GM19468 (cell line): ENCODE measurements around the gene ATCAY.

Source experiments
- ATAC-seq: cut with Tn5 transposase; IDR thresholded peaks from one replicate; pipeline ENCODE4 v1.9.1; 2021; ENCODE audit warnings: mild to moderate bottlenecking, moderate library complexity, moderate number of reproducible peaks; ENCODE audit not compliant: unreplicated experiment; ENCODE audit errors: extremely low read depth

The ATCAY gene, protein sequence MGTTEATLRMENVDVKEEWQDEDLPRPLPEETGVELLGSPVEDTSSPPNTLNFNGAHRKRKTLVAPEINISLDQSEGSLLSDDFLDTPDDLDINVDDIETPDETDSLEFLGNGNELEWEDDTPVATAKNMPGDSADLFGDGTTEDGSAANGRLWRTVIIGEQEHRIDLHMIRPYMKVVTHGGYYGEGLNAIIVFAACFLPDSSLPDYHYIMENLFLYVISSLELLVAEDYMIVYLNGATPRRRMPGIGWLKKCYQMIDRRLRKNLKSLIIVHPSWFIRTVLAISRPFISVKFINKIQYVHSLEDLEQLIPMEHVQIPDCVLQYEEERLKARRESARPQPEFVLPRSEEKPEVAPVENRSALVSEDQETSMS

DNA sequence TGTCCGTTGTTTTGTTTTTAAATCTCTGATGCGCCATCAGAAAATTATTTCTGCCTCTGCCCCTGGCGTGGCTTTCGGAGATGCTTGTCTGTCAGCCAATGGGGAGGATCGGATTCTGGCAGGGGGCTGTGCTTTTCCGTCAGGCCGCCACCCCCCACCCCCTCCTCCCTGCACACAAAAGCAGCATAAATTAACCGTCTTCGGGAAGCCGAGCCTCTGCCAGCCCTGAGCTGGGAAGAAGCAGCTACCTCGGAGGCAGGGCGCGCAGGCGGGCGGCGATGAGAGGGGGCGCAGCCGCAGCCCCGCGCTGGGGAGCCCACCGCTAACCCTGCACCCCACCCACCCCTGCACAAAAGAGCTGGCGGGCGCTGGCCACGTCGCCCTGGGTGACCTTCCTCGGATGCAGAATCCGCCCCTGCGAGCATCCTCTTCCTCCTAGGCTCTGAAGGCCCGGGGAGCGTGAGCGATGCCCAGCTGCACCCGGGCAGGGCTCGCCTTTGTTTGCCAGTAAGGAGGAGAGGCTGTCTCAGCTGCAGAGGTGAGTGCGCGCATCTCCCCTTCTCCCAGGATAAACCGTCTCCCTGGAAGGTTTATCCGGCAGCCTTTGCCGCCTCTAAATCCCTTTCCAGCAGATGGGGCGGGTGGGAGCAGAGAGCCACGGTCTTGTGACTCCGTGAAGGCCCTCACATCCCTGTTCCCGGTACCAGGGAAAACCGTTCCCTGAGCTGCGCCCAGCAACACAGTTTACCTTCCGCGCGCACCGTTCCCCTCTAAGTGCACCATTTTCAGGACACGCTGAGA, at the start of gene ATCAY:
Gene ATCAY, plus strand, starts transcription at position 215 of the 801 bp plus-strand sequence. CDS start 5,083 bp downstream, outside the sequence.
- ATAC-seq, result no peak

DNA sequence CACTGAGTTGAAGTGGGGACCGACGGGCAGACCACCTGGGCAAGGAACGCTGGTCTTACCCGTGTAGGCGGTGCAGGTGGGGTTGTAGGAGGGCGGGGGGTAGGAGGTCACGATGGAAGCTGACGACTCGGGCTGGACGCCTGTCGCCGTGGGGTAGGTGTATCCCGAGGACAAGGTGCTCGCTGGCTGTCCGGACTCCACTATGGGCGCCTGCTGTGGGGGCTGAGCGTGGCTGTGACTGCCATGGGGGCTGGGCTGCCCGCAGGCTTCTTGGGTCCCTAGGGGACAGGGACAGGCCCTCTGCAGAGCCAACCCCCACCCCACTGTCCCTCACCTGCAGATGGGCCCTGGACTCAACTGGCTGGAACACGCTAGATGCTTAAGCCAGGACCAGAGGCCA, 48.9 kb upstream of the ATCAY start:
- ATAC-seq, result no peak

- no peak for ATAC-seq
Observed at GRCh38 chr19:3832001-3832400, 48.5 kb upstream of the ATCAY start.

DNA sequence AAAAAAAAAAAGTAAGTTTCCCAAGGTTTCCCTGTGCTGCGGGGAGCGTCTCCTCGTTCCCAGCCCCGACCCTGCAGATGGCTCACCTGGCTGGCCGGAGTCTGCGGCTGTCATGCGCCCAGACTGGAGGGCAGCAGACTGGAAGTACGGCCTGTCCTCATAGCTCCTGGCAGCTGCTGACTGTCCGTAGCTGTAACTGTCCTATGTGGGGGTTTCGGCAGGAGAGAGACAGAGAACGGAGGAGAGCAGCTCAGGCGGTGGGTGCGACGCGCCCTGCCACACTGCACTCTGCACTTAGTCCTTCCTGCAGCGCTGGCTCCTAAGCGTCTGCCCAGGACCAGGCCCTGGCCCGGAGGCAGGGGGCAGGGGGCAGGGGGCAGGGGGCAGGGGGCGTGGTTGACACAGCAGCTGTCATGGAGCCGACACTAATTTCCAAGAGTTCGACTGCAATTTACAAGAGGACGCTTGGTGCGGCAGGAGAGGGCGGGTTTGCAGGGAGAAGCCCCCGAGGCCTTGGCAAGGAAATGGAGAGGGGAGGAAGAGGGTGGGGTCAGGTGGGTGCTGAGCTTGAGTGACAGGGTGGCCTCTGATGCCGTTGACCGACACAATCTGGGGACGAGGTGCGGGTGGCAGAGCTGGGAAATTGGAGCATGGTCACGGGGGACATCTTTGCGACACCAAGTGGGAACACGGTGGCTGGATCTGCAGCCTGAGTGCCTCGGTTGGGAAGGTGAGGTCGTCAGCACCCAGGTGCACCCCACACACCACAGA, 46.7 kb upstream of the ATCAY start:
- no peak for ATAC-seq

- ATAC-seq, result no peak
Observed at GRCh38 chr19:3834349-3835054, 46.0 kb upstream of the ATCAY start.

DNA sequence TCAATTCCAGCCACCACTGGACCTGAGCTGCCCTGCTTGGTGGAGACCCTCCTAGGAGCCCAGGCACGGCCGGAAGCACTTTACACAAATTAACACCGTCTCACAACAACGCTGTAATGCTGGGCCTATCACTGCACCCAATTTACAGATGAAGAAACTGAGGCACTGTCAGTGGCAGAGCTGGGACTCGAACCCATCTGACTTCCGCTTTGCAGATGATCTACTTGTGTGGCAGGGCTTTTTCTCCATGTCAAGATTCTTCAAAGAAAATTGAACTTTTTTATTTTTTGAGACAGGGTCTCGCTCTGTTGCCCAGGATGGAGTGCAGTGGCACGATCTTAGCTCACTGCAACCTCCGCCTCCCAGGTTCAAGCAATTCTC, 45.4 kb upstream of the ATCAY start:
- no peak for ATAC-seq

DNA sequence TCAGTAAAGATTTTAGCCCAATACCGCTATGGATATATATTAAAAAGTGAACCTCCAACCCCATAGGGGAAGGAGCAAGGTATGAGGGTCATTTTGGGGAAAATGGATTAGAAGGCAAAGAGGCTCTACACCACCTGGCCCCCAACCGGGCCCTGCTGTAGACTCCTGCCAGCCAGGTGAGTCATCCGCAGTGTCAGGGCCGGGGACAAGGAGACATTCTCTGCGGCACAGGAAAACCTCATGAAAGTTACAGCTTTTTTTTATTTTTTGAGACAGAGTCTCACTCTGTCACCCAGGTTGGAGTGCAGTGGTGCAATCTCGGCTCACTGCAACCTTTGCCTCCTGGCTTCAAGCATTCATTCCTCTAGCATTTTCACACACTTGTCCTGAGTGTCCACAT, 43.6 kb upstream of the ATCAY start:
- no peak for ATAC-seq

DNA sequence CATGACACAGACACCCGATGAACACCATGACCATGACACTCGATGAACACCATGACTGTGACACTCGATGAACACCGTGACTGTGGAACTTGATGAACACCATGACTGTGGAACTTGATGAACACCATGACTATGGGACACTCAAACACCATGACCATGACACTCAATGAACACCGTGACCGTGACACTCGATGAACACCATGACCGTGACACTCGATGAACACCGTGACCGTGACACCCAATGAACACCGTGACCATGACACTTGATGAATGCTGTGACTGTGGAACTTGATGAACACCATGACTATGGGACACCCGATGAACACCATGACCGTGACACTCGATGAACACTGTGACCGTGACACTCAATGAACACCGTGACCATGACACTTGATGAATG, 43.2 kb upstream of the ATCAY start:
- ATAC-seq, result no peak

GRCh38 chr19:3837922-3838321, 42.6 kb upstream of the ATCAY start:
- no peak for ATAC-seq

- ATAC-seq, result no peak
Observed at GRCh38 chr19:3838661-3839060, 41.8 kb upstream of the ATCAY start.

- ATAC-seq, result no peak
Observed at GRCh38 chr19:3839941-3840340, 40.5 kb upstream of the ATCAY start.

DNA sequence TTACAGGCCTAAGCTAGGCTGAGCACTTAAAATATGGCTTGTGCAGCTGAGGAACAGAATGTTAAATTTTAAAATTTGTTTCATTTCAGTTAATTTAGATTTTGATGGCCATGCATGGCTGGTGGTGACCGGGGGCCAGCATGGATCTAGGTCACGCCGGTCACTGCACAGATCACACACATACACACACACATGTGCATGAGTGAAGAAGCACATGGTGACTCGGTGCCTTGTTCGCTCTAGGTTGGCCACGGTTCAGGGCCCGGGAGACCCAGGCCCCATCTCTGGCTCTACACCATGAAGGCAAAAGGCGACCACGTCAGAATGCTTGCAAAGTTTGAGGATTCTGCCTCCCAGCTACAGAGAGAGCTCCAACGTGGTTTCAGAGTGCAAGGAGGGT, 39.7 kb upstream of the ATCAY start:
- no peak for ATAC-seq

DNA sequence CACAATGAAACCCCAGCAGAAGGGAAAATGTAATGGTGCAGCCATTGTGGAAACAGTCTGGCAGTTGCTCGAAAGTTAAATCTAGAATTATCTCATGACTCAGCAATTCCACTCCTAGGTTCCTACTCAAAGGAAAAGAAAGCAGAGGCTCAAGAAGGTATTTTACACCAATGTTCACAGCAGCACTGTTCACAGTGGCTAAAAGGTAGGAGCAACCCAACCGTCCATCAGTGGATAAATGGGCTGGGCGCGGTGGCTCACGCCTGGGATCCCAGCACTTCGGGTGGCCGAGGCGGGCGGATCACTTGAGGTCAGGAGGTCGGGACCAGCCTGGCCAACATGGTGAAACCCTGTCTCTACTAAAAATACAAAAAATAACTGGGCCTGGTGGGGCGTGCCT, 37.5 kb upstream of the ATCAY start:
- ATAC-seq, result no peak

DNA sequence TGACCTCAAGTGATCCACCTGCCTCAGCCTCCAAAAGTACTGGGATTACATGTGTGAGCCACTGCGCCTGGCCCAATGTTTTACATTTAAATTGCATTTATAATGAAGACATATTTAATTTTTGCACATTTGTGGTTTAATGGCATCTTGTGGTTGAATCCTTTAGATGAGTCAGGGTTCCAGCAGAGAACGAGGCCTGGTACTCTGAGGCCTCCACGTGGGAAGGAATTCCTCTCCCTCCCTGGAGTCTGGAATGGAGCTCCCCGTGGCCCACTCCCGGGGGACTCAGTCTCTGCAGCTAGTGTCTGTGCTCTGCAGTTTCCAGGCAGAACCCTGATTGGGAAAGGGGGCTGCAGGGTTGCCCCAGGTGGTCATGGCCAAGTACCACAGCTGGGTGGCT, 35.9 kb upstream of the ATCAY start:
- no peak for ATAC-seq

DNA sequence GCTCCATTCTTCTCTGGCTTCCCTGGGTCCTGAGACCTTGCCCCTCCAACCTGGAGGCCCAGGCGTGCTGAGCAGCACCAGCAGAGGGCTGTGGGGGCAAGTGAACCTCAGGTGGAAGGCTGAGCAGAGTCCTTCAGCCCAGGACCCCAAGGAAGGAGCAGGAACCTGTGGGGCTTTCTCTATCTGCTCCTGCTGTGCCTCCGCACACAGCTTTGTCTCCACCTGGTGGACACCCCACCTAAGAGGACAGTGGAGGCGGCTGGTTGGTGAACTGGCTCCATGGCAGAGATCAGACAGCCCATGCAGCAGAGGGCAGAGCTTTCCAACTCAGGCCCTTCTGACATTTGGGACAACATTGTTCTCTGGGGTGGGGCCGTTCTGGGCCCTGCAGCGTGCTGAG, 31.4 kb upstream of the ATCAY start:
- ATAC-seq, result no peak

DNA sequence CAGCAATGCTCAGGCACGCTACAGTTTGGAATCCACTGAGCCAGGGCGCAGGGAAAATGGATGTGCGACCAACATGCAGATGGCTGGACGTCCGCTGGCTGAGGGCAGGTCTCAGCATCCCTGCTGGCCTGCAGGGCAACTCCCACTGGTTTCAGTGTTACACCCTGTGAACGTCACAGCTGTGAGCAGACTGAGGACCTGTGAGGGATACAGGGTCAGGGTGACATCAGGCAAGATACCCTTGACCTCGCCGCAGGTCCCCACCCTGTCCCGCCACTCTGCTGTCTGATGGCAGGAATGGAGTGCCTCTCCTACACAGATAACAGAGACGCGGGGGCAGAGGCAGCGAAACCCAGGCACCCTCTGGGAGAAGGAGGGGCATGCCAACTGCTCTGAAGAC, 30.7 kb upstream of the ATCAY start:
- no peak for ATAC-seq

- ATAC-seq, result no peak
Observed at GRCh38 chr19:3850320-3850972, 30.0 kb upstream of the ATCAY start.

- ATAC-seq, result no peak
Observed at GRCh38 chr19:3851254-3852176, 29.0 kb upstream of the ATCAY start.

GRCh38 chr19:3852177-3852511, 28.3 kb upstream of the ATCAY start:
- no peak for ATAC-seq
